Measurements from ENCODE around the gene TTC13. TPM values are rescaled to one million over a fixed set of nuclear protein-coding genes. Genes with fewer than 3 reads are reported as not detected.

TTC13 gene
- total RNA-seq, 3 donors from 2014 or later (not counting 1 experiment from before 2014, with no cell fraction given) = 72.4 to 90.1 (median 80.4) TPM

GRCh38 chr1:230966358-230966873 lies 12.2 kb downstream of the TTC13 start:
- Histone ChIP-seq H3K27me3 (ENCODE audit: control insufficient read depth, insufficient read depth, low read length) (no peaks in the 10 kb centered on the region), H3K4me1 (ENCODE audit: control insufficient read depth, insufficient read depth, low read length) (peaks cover 11% of the 10 kb centered on the region), H3K27ac (ENCODE audit: low read length) (no peak overlapping the region), H3K4me3 (ENCODE audit: low read length) (no peak overlapping the region), H3K36me3 (ENCODE audit: control insufficient read depth, insufficient read depth, low read length) (no peaks in the 10 kb centered on the region), H3K9me3 (ENCODE audit: control insufficient read depth, insufficient read depth, low read length) (no peaks in the 10 kb centered on the region)
- intact Hi-C loops (cut with micrococcal nuclease) = no loop called here
- Mint-ChIP-seq H3K9me3 (no peaks in the 10 kb centered on the region), H3K27ac (peak overlapping the region in 1 of 2 donors; percentile 16), H3K4me1 (peaks cover 56 to 63% of the 10 kb centered on the region in 2 donors), H3K4me3 (no peak overlapping the region), H3K36me3 (no peaks in the 10 kb centered on the region), H3K27me3 (ENCODE audit: low read depth in 2 of 2) (no peaks in the 10 kb centered on the region)
- DNase-seq (no peak), ATAC-seq (no peak)
- no peak for TF ChIP-seq CTCF (IDR thresholded peaks at IDR 0.05)
- 99% methylated on average over 5 of the region's 5 CpGs for whole genome bisulfite sequencing (ENCODE audit: insufficient coverage)

- H3K4me3 Mint-ChIP-seq = no peak overlapping the region
- Histone ChIP-seq H3K27me3 (ENCODE audit: control insufficient read depth, insufficient read depth, low read length) (no peaks in the 10 kb centered on the region), H3K4me1 (ENCODE audit: control insufficient read depth, insufficient read depth, low read length) (peaks cover 7% of the 10 kb centered on the region), H3K36me3 (ENCODE audit: control insufficient read depth, insufficient read depth, low read length) (peaks cover 3% of the 10 kb centered on the region), H3K27ac (ENCODE audit: low read length) (no peak overlapping the region), H3K4me3 (ENCODE audit: low read length) (no peak overlapping the region), H3K9me3 (ENCODE audit: control insufficient read depth, insufficient read depth, low read length) (no peaks in the 10 kb centered on the region)
- H3K36me3 Mint-ChIP-seq = no peaks in the 10 kb centered on the region
- intact Hi-C loops (cut with micrococcal nuclease) = no loop called here
- no peaks in the 10 kb centered on the region for H3K9me3 Mint-ChIP-seq
- no peaks in the 10 kb centered on the region for H3K27me3 Mint-ChIP-seq (ENCODE audit: low read depth in 2 of 2)
- no peak for ATAC-seq
- TF ChIP-seq CTCF (IDR thresholded peaks at IDR 0.05) = no peak
- DNase-seq = no peak
- H3K4me1 Mint-ChIP-seq = peaks cover 57 to 65% of the 10 kb centered on the region in 2 donors
- WGBS (ENCODE audit: insufficient coverage) = 88% methylated on average over 5 of the region's 5 CpGs
- H3K27ac Mint-ChIP-seq = peak overlapping the region; percentile 3 to 14
Observed at GRCh38 chr1:230965535-230965934, 13.1 kb downstream of the TTC13 start.

- no peak for TF ChIP-seq CTCF (IDR thresholded peaks at IDR 0.05)
- DNase-seq (no peak), ATAC-seq (no peak)
- peaks cover under 1% of the 10 kb centered on the region for H3K4me1 ChIP-seq (ENCODE audit: control insufficient read depth, insufficient read depth, low read length)
- no peak overlapping the region for H3K4me3 Mint-ChIP-seq
- no peak overlapping the region for H3K4me3 ChIP-seq (ENCODE audit: low read length)
- peak overlapping the region; percentile 3 to 14 for H3K27ac Mint-ChIP-seq
- H3K4me1 Mint-ChIP-seq = peaks cover 57 to 64% of the 10 kb centered on the region in 2 donors
- no peak overlapping the region for H3K27ac ChIP-seq (ENCODE audit: low read length)
- no peaks in the 10 kb centered on the region for H3K36me3 Mint-ChIP-seq
- H3K27me3 ChIP-seq (ENCODE audit: control insufficient read depth, insufficient read depth, low read length) = no peaks in the 10 kb centered on the region
- peaks cover 8% of the 10 kb centered on the region for H3K36me3 ChIP-seq (ENCODE audit: control insufficient read depth, insufficient read depth, low read length)
- H3K9me3 ChIP-seq (ENCODE audit: control insufficient read depth, insufficient read depth, low read length) = no peaks in the 10 kb centered on the region
- H3K9me3 Mint-ChIP-seq = no peaks in the 10 kb centered on the region
- intact Hi-C loops (cut with micrococcal nuclease) = no loop called here
- 33% methylated on average over 1 of the region's 2 CpGs for whole genome bisulfite sequencing (ENCODE audit: insufficient coverage)
- H3K27me3 Mint-ChIP-seq (ENCODE audit: low read depth in 2 of 2) = no peaks in the 10 kb centered on the region
Observed at GRCh38 chr1:230964896-230965295, 13.8 kb downstream of the TTC13 start.

- Histone ChIP-seq H3K9me3 (ENCODE audit: control insufficient read depth, insufficient read depth, low read length) (no peaks in the 10 kb centered on the region), H3K4me1 (ENCODE audit: control insufficient read depth, insufficient read depth, low read length) (no peaks in the 10 kb centered on the region), H3K27me3 (ENCODE audit: control insufficient read depth, insufficient read depth, low read length) (no peaks in the 10 kb centered on the region), H3K36me3 (ENCODE audit: control insufficient read depth, insufficient read depth, low read length) (peaks cover 54% of the 10 kb centered on the region), H3K4me3 (ENCODE audit: low read length) (no peak overlapping the region), H3K27ac (ENCODE audit: low read length) (no peak overlapping the region)
- no peak overlapping the region for H3K27ac Mint-ChIP-seq
- DNase-seq (no peak), ATAC-seq (no peak)
- H3K4me3 Mint-ChIP-seq = no peak overlapping the region
- no peaks in the 10 kb centered on the region for H3K27me3 Mint-ChIP-seq (ENCODE audit: low read depth in 2 of 2)
- H3K4me1 Mint-ChIP-seq = peaks cover 34 to 39% of the 10 kb centered on the region in 2 donors
- H3K36me3 Mint-ChIP-seq = no peaks in the 10 kb centered on the region
- intact Hi-C loops (cut with micrococcal nuclease) = no loop called here
- H3K9me3 Mint-ChIP-seq = no peaks in the 10 kb centered on the region
- WGBS (ENCODE audit: insufficient coverage) = 88% methylated on average over 4 of the region's 4 CpGs
- no peak for TF ChIP-seq CTCF (IDR thresholded peaks at IDR 0.05)
Observed at GRCh38 chr1:230958370-230958769, 20.3 kb downstream of the TTC13 start.

Data from natural killer cell (primary cell).